H9 (cell line): ENCODE data around the gene SMURF1. TPM values are rescaled to one million over a fixed set of nuclear protein-coding genes. Genes with fewer than 3 reads are reported as not detected.

ENCODE experiments used
- DNase-seq: peaks from one replicate; pipeline ENCODE4 v3.0.0-alpha.2; 2017
- H2AFZ ChIP-seq: one replicate; pipeline ENCODE4 v1.6.1; 2013; ENCODE audit warnings: mild to moderate bottlenecking, low read length, control low read depth, moderate library complexity
- H2AK5ac ChIP-seq: 2 replicates; pipeline ENCODE4 v1.6.1; 2013; ENCODE audit warnings: low read length, control low read depth, mixed read lengths; ENCODE audit not compliant: insufficient read length
- H2BK120ac ChIP-seq: one replicate; pipeline ENCODE4 v1.6.1; 2013; ENCODE audit warnings: low read depth, mild to moderate bottlenecking, low read length, control low read depth, inconsistent platforms; ENCODE audit not compliant: poor library complexity, severe bottlenecking
- H2BK12ac ChIP-seq: 2 replicates; pipeline ENCODE4 v1.6.1; 2013; ENCODE audit warnings: low read length, control low read depth, mixed read lengths, low read depth; ENCODE audit not compliant: insufficient read length
- H2BK15ac ChIP-seq: 2 replicates; pipeline ENCODE4 v1.6.1; 2013; ENCODE audit warnings: low read depth, low read length, control low read depth
- H2BK20ac ChIP-seq: one replicate; pipeline ENCODE4 v1.6.1; 2013; ENCODE audit warnings: low read depth, mild to moderate bottlenecking, low read length, control low read depth, inconsistent platforms; ENCODE audit not compliant: poor library complexity, severe bottlenecking
- H2BK5ac ChIP-seq: 2 replicates; pipeline ENCODE4 v1.6.1; 2013; ENCODE audit warnings: low read length, control low read depth, mixed read lengths; ENCODE audit not compliant: insufficient read length
- H3K14ac ChIP-seq: 2 replicates; pipeline ENCODE4 v1.6.1; 2013; ENCODE audit warnings: low read length, control low read depth; ENCODE audit not compliant: insufficient read depth
- H3K18ac ChIP-seq: 2 replicates; pipeline ENCODE4 v1.6.1; 2013; ENCODE audit warnings: low read depth, mild to moderate bottlenecking, mixed read lengths, low read length, control low read depth; ENCODE audit not compliant: insufficient read length
- H3K23ac ChIP-seq: 2 replicates; pipeline ENCODE4 v1.6.1; 2013; ENCODE audit warnings: low read length, control low read depth, mixed read lengths, low read depth; ENCODE audit not compliant: insufficient read length
- H3K23me2 ChIP-seq: 2 replicates; pipeline ENCODE4 v1.6.1; 2013; ENCODE audit warnings: low read depth, mild to moderate bottlenecking, mixed read lengths, low read length, control low read depth; ENCODE audit not compliant: insufficient read length, poor library complexity, severe bottlenecking
- H3K27ac ChIP-seq: 2 replicates; pipeline ENCODE4 v1.5.1; 2013; ENCODE audit warnings: low read length, control low read depth, mixed read lengths, low read depth; ENCODE audit not compliant: insufficient read length
- H3K27me3 ChIP-seq: 2 replicates; pipeline ENCODE4 v1.6.1; 2013; ENCODE audit warnings: low read length, control low read depth, inconsistent platforms; ENCODE audit not compliant: insufficient read depth
- H3K4ac ChIP-seq: 2 replicates; pipeline ENCODE4 v1.6.1; 2013; ENCODE audit warnings: low read depth, mild to moderate bottlenecking, control low read depth, inconsistent platforms, low read length, moderate library complexity
- H3K4me1 ChIP-seq: 2 replicates; pipeline ENCODE4 v1.6.1; 2013; ENCODE audit warnings: low read length, control low read depth, inconsistent platforms; ENCODE audit not compliant: insufficient read depth
- H3K4me2 ChIP-seq: 2 replicates; pipeline ENCODE4 v1.6.1; 2013; ENCODE audit warnings: low read length, control low read depth, mixed read lengths; ENCODE audit not compliant: insufficient read length, insufficient read depth
- H3K56ac ChIP-seq: 2 replicates; pipeline ENCODE4 v1.6.1; 2013; ENCODE audit warnings: low read depth, mild to moderate bottlenecking, mixed read lengths, low read length, control low read depth; ENCODE audit not compliant: insufficient read length
- H3K79me1 ChIP-seq: 2 replicates; pipeline ENCODE4 v1.6.1; 2013; ENCODE audit warnings: low read depth, mild to moderate bottlenecking, moderate library complexity, low read length, control low read depth, inconsistent platforms; ENCODE audit not compliant: insufficient read depth, poor library complexity, severe bottlenecking
- H3K79me2 ChIP-seq: 2 replicates; pipeline ENCODE4 v1.6.1; 2013; ENCODE audit warnings: low read length, control low read depth, inconsistent platforms; ENCODE audit not compliant: insufficient read depth
- H3K9ac ChIP-seq: 2 replicates; pipeline ENCODE4 v1.6.1; 2013; ENCODE audit warnings: low read length, control low read depth, mixed read lengths; ENCODE audit not compliant: insufficient read length; ENCODE audit errors: extremely low read depth
- H3K9me3 ChIP-seq: one replicate; pipeline ENCODE4 v1.6.1; 2013; ENCODE audit warnings: low read depth, low read length, inconsistent platforms; ENCODE audit not compliant: control insufficient read depth
- H3T11ph ChIP-seq: one replicate; pipeline ENCODE4 v1.6.1; 2013; ENCODE audit warnings: mild to moderate bottlenecking, low read length, control low read depth, inconsistent platforms
- H4K20me1 ChIP-seq: one replicate; pipeline ENCODE4 v1.6.1; 2013; ENCODE audit not compliant: control insufficient read depth, insufficient read length, insufficient read depth
- H4K5ac ChIP-seq: 2 replicates; pipeline ENCODE4 v1.6.1; 2013; ENCODE audit warnings: low read depth, mild to moderate bottlenecking, mixed read lengths, low read length, control low read depth; ENCODE audit not compliant: insufficient read length
- H4K8ac ChIP-seq: replicated peaks from 2 replicates; pipeline ENCODE4 v1.6.1; 2013; ENCODE audit warnings: low read length, control low read depth, mixed read lengths, low read depth; ENCODE audit not compliant: insufficient read length
- H4K91ac ChIP-seq: 2 replicates; pipeline ENCODE4 v1.6.1; 2013; ENCODE audit warnings: low read depth, mild to moderate bottlenecking, moderate library complexity, mixed read lengths, low read length, control low read depth; ENCODE audit not compliant: insufficient read length
- H3K27ac Mint-ChIP-seq, 3 experiments: 2 replicates in 2 of 3; 3 replicates in 1 of 3; pipeline ENCODE4 v1.8.0; 2020 to 2021; ENCODE audit warnings: mixed read lengths in 3 of 3, mild to moderate bottlenecking in 1 of 3, moderate library complexity in 1 of 3
- H3K27me3 Mint-ChIP-seq: 2 replicates; pipeline ENCODE4 v1.8.0; 2021; ENCODE audit warnings: low read depth, mild to moderate bottlenecking, moderate library complexity, mixed read lengths
- H3K36me3 Mint-ChIP-seq, 3 experiments: 2 replicates in 2 of 3; 3 replicates in 1 of 3; pipeline ENCODE4 v1.8.0; 2020 to 2021; ENCODE audit warnings: low read depth in 3 of 3, mixed read lengths in 3 of 3; ENCODE audit not compliant: insufficient read depth in 1 of 3
- H3K4me1 Mint-ChIP-seq, 2 experiments: 2 replicates each; pipeline ENCODE4 v1.8.0; 2020; ENCODE audit warnings: mixed read lengths in 2 of 2
- H3K4me3 Mint-ChIP-seq, 2 experiments: 2 replicates in 1 of 2; 3 replicates in 1 of 2; pipeline ENCODE4 v1.8.0; 2020 to 2021; ENCODE audit warnings: mild to moderate bottlenecking in 2 of 2, mixed read lengths in 2 of 2, moderate library complexity in 1 of 2
- H3K9me3 Mint-ChIP-seq, 2 experiments: 2 replicates in 1 of 2; 3 replicates in 1 of 2; pipeline ENCODE4 v1.8.0; 2020; ENCODE audit warnings: mild to moderate bottlenecking in 2 of 2, mixed read lengths in 2 of 2, moderate library complexity in 1 of 2
- CTCF ChIP-seq: fragments of 200-600 bp; sonication (generic); conservative IDR thresholded peaks from 3 replicates; pipeline ENCODE4 v1.8.0; 2021; ENCODE audit warnings: antibody characterized with exemption, mild to moderate bottlenecking
- WGBS: extraction: QIAGEN DNeasy Blood & Tissue Kit; methylation state at CpG from one replicate; pipeline ENCODE4 v1.1.7; 2013; ENCODE audit warnings: missing lambda C conversion rate, low lambda C conversion rate, mixed read lengths; ENCODE audit not compliant: insufficient read length; ENCODE audit errors: extremely low coverage; 5-methylcytosine and 5-hydroxymethylcytosine counted together
- total RNA-seq: library from RNA; stranded (reverse); gene quantifications from 2 replicates; pipeline ENCODE4 v1.2.1, GENCODE V29; 2021

SMURF1 gene
- total RNA-seq, 1 experiment from 2014 or later, result 29.4 TPM

- Histone ChIP-seq H3K4me1 (no peaks in the 10 kb centered on the region), H3K9ac (no peak overlapping the region)
Observed at GRCh38 chr7:98995523-98996149, 148.3 kb downstream of the SMURF1 start.

More at GRCh38 chr7:98995523-98996149, 148.3 kb downstream of the SMURF1 start:
- no peak overlapping the region for H3K4ac ChIP-seq
- no peak overlapping the region for H2BK5ac ChIP-seq
- H3K23me2 ChIP-seq, result no peaks in the 10 kb centered on the region
- H2BK12ac ChIP-seq, result no peak overlapping the region
- no peak for TF ChIP-seq CTCF
- Mint-ChIP-seq H3K27me3 (no peaks in the 10 kb centered on the region; the same call in 1 of the 2 replicates), H3K9me3 (no peaks in the 10 kb centered on the region), H3K4me3 (no peak overlapping the region), H3K4me1 (no peaks in the 10 kb centered on the region), H3K36me3 (peaks cover 26 to 81% (median 62%) of the 10 kb centered on the region in 3 experiments), H3K27ac (peak overlapping the region in 1 of 3 experiments; percentile 14; a peak in 1 of 7 replicates)
- H2AFZ ChIP-seq, result no peak overlapping the region
- H2BK15ac ChIP-seq, result no peak overlapping the region
- no peaks in the 10 kb centered on the region for H3K27me3 ChIP-seq
- H2BK20ac ChIP-seq, result no peak overlapping the region
- H3K79me2 ChIP-seq, result no peaks in the 10 kb centered on the region
- DNase-seq, result no peak
- H4K5ac ChIP-seq, result no peak overlapping the region
- no peak overlapping the region for H4K91ac ChIP-seq
- H3K4me2 ChIP-seq, result no peak overlapping the region
- H3K27ac ChIP-seq, result no peak overlapping the region
- no peak overlapping the region for H4K8ac ChIP-seq
- no peak overlapping the region for H2AK5ac ChIP-seq
- no peak overlapping the region for H3K14ac ChIP-seq
- no peaks in the 10 kb centered on the region for H3K9me3 ChIP-seq
- no peaks in the 10 kb centered on the region for H4K20me1 ChIP-seq
- no peaks in the 10 kb centered on the region for H3K79me1 ChIP-seq
- H3K56ac ChIP-seq, result no peak overlapping the region
- no peak overlapping the region for H3T11ph ChIP-seq
- no peak overlapping the region for H2BK120ac ChIP-seq
- no peak overlapping the region for H3K23ac ChIP-seq
- 100% methylated on average over 10 of the region's 16 CpGs for WGBS
- H3K18ac ChIP-seq, result no peak overlapping the region
